Measurements from ENCODE around the gene MPPED2. TPM values are rescaled to one million over a fixed set of nuclear protein-coding genes. Genes with fewer than 3 reads are reported as not detected.

MPPED2 gene
- polyA plus RNA-seq, 3 donors = 0.29 to 0.59 (median 0.52) TPM

GRCh38 chr11:30364837-30365482 is 221.2 kb downstream of the MPPED2 start:
- Histone ChIP-seq H3K9me3 (replicated peaks in 1 of 2; ENCODE audit: control insufficient read depth in 1 of 2, insufficient read depth in 1 of 2, low read length in 2 of 2) (peaks cover 0 to 4% of the 10 kb centered on the region in 2 donors), H3K4me3 (replicated peaks in 1 of 3; ENCODE audit: low read depth in 2 of 3, low read length in 3 of 3) (no peak overlapping the region), H3K9ac (ENCODE audit: insufficient read depth, low read length, poor library complexity, severe bottlenecking) (no peak overlapping the region), H4K20me1 (ENCODE audit: insufficient read depth, low read length) (no peaks in the 10 kb centered on the region), H2AFZ (ENCODE audit: insufficient read depth, low read depth, low read length, poor library complexity, severe bottlenecking) (no peak overlapping the region), H3K4me1 (ENCODE audit: control insufficient read depth in 1 of 2, insufficient read depth in 2 of 2, low read length in 2 of 2) (no peaks in the 10 kb centered on the region), H3K27ac (ENCODE audit: low read depth in 1 of 2, low read length in 2 of 2) (no peak overlapping the region), H3K27me3 (ENCODE audit: control insufficient read depth in 2 of 2, insufficient read depth in 2 of 2, low read length in 2 of 2) (no peaks in the 10 kb centered on the region), H3K79me2 (ENCODE audit: insufficient read depth, low read length) (no peaks in the 10 kb centered on the region), H3K4me2 (replicated peaks; ENCODE audit: extremely low read depth, low read length, poor library complexity, severe bottlenecking) (no peak overlapping the region), H3K36me3 (replicated peaks in 1 of 2; ENCODE audit: control insufficient read depth in 1 of 2, insufficient read depth in 2 of 2, low read length in 2 of 2) (no peaks in the 10 kb centered on the region)
- Mint-ChIP-seq H3K4me1 (no peaks in the 10 kb centered on the region), H3K4me3 (no peak overlapping the region), H3K27ac (no peak overlapping the region), H3K9me3 (peaks cover 0 to 7% (median 4%) of the 10 kb centered on the region in 7 donors), H3K36me3 (no peaks in the 10 kb centered on the region), H3K27me3 (ENCODE audit: low read depth in 3 of 3) (no peaks in the 10 kb centered on the region)
- intact Hi-C loops (cut with micrococcal nuclease) = no loop called here
- no peak for TF ChIP-seq CTCF (IDR thresholded peaks at IDR 0.05)
- no peak for DNase-seq
- no CpG with 5 or more reads among the region's 9 CpGs for WGBS (ENCODE audit: insufficient coverage)

GRCh38 chr11:30364139-30364836 is 221.9 kb downstream of the MPPED2 start:
- no peaks in the 10 kb centered on the region for H3K27me3 Mint-ChIP-seq (ENCODE audit: low read depth in 3 of 3)

More at GRCh38 chr11:30364139-30364836, 221.9 kb downstream of the MPPED2 start:
- H3K4me1 ChIP-seq (ENCODE audit: control insufficient read depth in 1 of 2, insufficient read depth in 2 of 2, low read length in 2 of 2) = no peaks in the 10 kb centered on the region
- H3K36me3 Mint-ChIP-seq = no peaks in the 10 kb centered on the region
- no peaks in the 10 kb centered on the region for H3K27me3 ChIP-seq (ENCODE audit: control insufficient read depth in 2 of 2, insufficient read depth in 2 of 2, low read length in 2 of 2)
- 82% methylated on average over 1 of the region's 7 CpGs for WGBS (ENCODE audit: insufficient coverage)
- no peaks in the 10 kb centered on the region for H4K20me1 ChIP-seq (ENCODE audit: insufficient read depth, low read length)
- H3K4me1 Mint-ChIP-seq = no peaks in the 10 kb centered on the region
- H3K9me3 ChIP-seq (replicated peaks in 1 of 2; ENCODE audit: control insufficient read depth in 1 of 2, insufficient read depth in 1 of 2, low read length in 2 of 2) = peaks cover 0 to 4% of the 10 kb centered on the region in 2 donors
- no peak overlapping the region for H3K4me3 ChIP-seq (replicated peaks in 1 of 3; ENCODE audit: low read depth in 2 of 3, low read length in 3 of 3)
- H3K36me3 ChIP-seq (replicated peaks in 1 of 2; ENCODE audit: control insufficient read depth in 1 of 2, insufficient read depth in 2 of 2, low read length in 2 of 2) = no peaks in the 10 kb centered on the region
- no peak overlapping the region for H3K4me2 ChIP-seq (replicated peaks; ENCODE audit: extremely low read depth, low read length, poor library complexity, severe bottlenecking)
- DNase-seq = no peak
- intact Hi-C loops (cut with micrococcal nuclease) = no loop called here
- H3K79me2 ChIP-seq (ENCODE audit: insufficient read depth, low read length) = no peaks in the 10 kb centered on the region
- no peak overlapping the region for H3K27ac Mint-ChIP-seq
- no peak overlapping the region for H2AFZ ChIP-seq (ENCODE audit: insufficient read depth, low read depth, low read length, poor library complexity, severe bottlenecking)
- no peak overlapping the region for H3K4me3 Mint-ChIP-seq
- no peak for TF ChIP-seq CTCF (IDR thresholded peaks at IDR 0.05)
- no peak overlapping the region for H3K27ac ChIP-seq (ENCODE audit: low read depth in 1 of 2, low read length in 2 of 2)
- peaks cover 0 to 6% (median 3%) of the 10 kb centered on the region in 7 donors for H3K9me3 Mint-ChIP-seq
- no peak overlapping the region for H3K9ac ChIP-seq (ENCODE audit: insufficient read depth, low read length, poor library complexity, severe bottlenecking)

All from CD14-positive monocyte (primary cell).